Measurements from ENCODE around the gene SRBD1. TPM values are rescaled to one million over a fixed set of nuclear protein-coding genes. Genes with fewer than 3 reads are reported as not detected.

SRBD1 gene
- total RNA-seq, 2 experiments from 2014 or later: 19.4 to 20.0 TPM

DNA sequence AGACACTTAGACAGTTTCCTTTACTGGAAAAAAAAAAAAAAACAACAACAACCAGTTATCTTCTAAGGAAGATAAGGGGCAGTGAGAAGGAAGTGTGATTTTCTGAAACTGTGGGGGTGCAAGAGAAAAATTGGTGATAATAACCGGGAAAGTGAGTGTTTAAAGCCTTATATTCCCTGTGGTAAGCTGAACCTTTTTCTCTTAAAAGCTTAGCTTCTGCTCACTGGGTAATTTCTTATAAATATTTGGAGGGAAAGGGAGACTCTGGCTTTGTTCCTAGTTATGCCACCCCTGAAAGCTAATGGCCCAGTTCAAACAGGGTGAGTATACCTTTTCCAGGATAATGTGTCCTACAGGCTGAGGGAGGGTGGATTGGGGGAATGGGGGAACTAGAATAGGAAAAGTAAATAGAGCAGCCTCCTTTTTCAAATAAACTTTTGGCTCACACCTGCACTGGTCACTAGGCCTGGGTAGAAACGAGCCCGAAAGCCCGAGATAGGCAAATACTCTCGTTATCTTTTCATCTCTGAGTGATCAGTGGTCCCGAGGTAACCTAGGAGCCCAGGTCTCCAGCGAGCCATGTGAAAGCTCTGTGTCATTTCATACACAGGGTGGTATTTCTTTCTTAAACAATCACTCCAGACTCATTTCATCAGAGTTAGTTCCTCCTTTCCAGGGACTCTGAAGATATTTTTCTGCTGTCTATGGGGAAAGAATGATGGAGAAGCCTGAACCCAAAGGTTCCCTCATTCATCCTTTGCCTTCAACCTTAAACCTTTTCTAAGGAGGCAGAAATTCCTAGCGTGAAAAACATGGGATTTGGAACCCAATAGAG, 15.5 kb upstream of the SRBD1 start:
- Mint-ChIP-seq H3K27ac (no peak overlapping the region), H3K27me3 (peaks cover 37% of the 10 kb centered on the region)
- POLR2A ChIA-PET: no interaction called here

DNA sequence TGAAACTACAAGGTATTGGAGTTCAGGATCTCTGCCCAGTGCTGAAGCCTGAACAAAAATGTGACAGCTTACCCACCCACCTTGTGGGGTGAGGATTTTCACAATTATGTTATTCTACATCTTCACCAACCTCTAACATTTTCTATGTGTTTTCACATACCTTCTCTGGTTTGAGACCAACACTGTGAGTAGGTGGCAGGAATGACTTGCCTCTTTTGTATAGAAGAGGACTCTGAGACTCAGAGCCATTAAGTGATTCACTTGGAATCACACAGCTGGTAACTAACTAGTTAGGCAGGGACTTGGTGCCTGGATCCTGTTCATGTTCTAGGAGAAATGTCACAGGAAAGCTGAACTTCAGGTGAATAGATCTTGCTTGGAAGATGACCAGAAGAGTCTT, 14.8 kb upstream of the SRBD1 start:
- Mint-ChIP-seq H3K36me3 (ENCODE audit: low read depth) (no peaks in the 10 kb centered on the region), H3K27me3 (peaks cover 35% of the 10 kb centered on the region), H3K4me3 (no peak overlapping the region), H3K9me3 (no peaks in the 10 kb centered on the region), H3K4me1 (peaks cover 1% of the 10 kb centered on the region), H3K27ac (no peak overlapping the region)
- DNase-seq: no peak
- POLR2A ChIA-PET: no interaction called here
- CTCF ChIA-PET: interaction anchor here (0.6 to 1.0 kb wide), 3 partner anchors 11 to 243 kb away, joined by 3 to 4 read pairs (median 4); no protein-coding TSS in a partner anchor

More for the DNA sequence above, 15.5 kb upstream of the SRBD1 start:
- Mint-ChIP-seq H3K9me3 (no peaks in the 10 kb centered on the region), H3K4me3 (no peak overlapping the region), H3K36me3 (ENCODE audit: low read depth) (no peaks in the 10 kb centered on the region), H3K4me1 (peaks cover 1% of the 10 kb centered on the region)
- CTCF ChIA-PET: interaction anchor here (0.6 to 0.9 kb wide), 3 partner anchors 11 to 242 kb away, joined by 4 read pairs; no protein-coding TSS in a partner anchor
- no peak for DNase-seq

- POLR2A ChIA-PET: no interaction called here
- no peak for DNase-seq
- Mint-ChIP-seq H3K27ac (no peak overlapping the region), H3K36me3 (ENCODE audit: low read depth) (no peaks in the 10 kb centered on the region), H3K27me3 (peaks cover 31% of the 10 kb centered on the region), H3K4me3 (no peak overlapping the region), H3K4me1 (peaks cover 1% of the 10 kb centered on the region), H3K9me3 (no peaks in the 10 kb centered on the region)
- CTCF ChIA-PET: no interaction called here
These were observed 12.0 kb upstream of the SRBD1 start for GRCh38 chr2:45623098-45623497.

DNA sequence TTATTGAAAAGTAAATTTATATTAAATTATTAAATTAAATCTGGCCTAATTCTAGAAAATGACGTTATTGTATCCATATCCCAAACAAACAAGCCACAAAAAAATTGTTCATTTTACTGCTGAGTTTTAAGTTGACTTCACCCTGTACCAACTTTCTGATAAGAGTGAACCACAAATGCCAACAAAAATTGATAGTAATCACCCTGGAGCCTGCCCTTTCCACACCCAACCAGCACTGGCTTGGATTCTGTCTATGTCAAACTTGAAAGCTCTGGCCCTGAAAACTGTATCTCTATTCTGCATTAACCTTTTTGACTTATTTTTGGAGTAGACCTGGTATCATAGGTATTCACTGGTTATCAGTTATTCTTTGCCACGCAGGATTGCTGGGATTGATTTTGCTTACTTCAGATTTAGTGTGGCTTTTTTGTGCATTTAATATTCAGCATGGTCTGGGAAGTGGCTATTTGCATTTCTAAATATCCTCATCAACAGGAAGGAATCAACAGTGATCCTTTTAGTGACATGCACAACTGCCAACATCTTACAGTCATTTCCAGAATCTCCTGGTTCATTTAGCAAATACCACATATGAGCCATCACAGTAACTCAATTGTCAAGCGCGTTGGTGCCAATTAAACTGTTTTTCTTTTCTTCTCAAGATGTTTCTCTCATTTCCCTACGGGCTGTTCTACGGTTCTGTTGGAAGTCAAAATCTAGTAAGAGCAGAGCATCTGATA, 11.4 kb upstream of the SRBD1 start:
- ChIA-PET CTCF (no interaction called here), POLR2A (no interaction called here)
- no peaks in the 10 kb centered on the region for H3K9me3 Mint-ChIP-seq
- no peak for DNase-seq
- H3K27ac Mint-ChIP-seq: no peak overlapping the region
- no peaks in the 10 kb centered on the region for H3K36me3 Mint-ChIP-seq (ENCODE audit: low read depth)
- H3K4me3 Mint-ChIP-seq: no peak overlapping the region
- peaks cover 30% of the 10 kb centered on the region for H3K27me3 Mint-ChIP-seq
- H3K4me1 Mint-ChIP-seq: peaks cover 1% of the 10 kb centered on the region

GRCh38 chr2:45617496-45617895, 6.4 kb upstream of the SRBD1 start:
- peaks cover under 1% of the 10 kb centered on the region for H3K4me1 Mint-ChIP-seq
- no peak overlapping the region for H3K27ac Mint-ChIP-seq
- no peaks in the 10 kb centered on the region for H3K9me3 Mint-ChIP-seq
- peaks cover 17% of the 10 kb centered on the region for H3K27me3 Mint-ChIP-seq
- POLR2A ChIA-PET: no interaction called here
- no peak overlapping the region for H3K4me3 Mint-ChIP-seq
- DNase-seq: no peak
- CTCF ChIA-PET: no interaction called here
- H3K36me3 Mint-ChIP-seq (ENCODE audit: low read depth): no peaks in the 10 kb centered on the region

GRCh38 chr2:45616658-45617411, 5.8 kb upstream of the SRBD1 start:
- Mint-ChIP-seq H3K27ac (no peak overlapping the region), H3K4me3 (no peak overlapping the region), H3K4me1 (no peaks in the 10 kb centered on the region), H3K27me3 (peaks cover 14% of the 10 kb centered on the region), H3K36me3 (ENCODE audit: low read depth) (no peaks in the 10 kb centered on the region), H3K9me3 (no peaks in the 10 kb centered on the region)
- CTCF ChIA-PET: no interaction called here
- DNase-seq: no peak
- POLR2A ChIA-PET: no interaction called here

GRCh38 chr2:45614871-45615415, 3.9 kb upstream of the SRBD1 start:
- Mint-ChIP-seq H3K4me1 (peaks cover 5% of the 10 kb centered on the region), H3K4me3 (no peak overlapping the region), H3K9me3 (no peaks in the 10 kb centered on the region), H3K27ac (no peak overlapping the region), H3K27me3 (peaks cover 6% of the 10 kb centered on the region), H3K36me3 (ENCODE audit: low read depth) (no peaks in the 10 kb centered on the region)
- ChIA-PET CTCF (interaction anchor here (1.0 to 1.2 kb wide), 3 partner anchors 10 to 25 kb away, joined by 3 to 4 read pairs (median 3); no protein-coding TSS in a partner anchor), POLR2A (no interaction called here)
- DNase-seq: no peak

DNA sequence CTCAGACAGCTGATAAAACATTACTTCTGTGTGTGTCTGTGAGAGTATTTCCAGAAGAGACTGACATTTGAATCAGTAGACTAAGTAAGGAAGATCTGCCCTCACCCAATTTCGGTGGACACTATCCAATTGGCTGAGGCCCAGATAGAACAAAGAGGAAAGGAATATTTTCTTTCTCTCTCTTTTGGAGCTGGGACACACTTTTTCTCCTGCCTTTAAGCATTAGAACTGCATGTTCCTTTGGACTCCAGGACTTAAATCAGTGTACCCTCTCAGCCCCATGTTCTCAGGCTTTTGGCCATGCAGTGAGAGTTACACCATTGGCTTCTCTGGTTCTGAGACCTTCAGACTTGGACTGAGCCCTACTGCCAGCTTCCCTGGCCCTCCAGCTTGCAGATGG, 3.3 kb upstream of the SRBD1 start:
- Mint-ChIP-seq H3K27me3 (peaks cover 4% of the 10 kb centered on the region), H3K4me3 (no peak overlapping the region), H3K27ac (no peak overlapping the region), H3K4me1 (peaks cover 12% of the 10 kb centered on the region), H3K36me3 (ENCODE audit: low read depth) (no peaks in the 10 kb centered on the region), H3K9me3 (no peaks in the 10 kb centered on the region)
- POLR2A ChIA-PET: no interaction called here
- DNase-seq: no peak
- CTCF ChIA-PET: interaction anchor here (1.0 to 1.2 kb wide), 3 partner anchors 11 to 26 kb away, joined by 3 to 4 read pairs (median 3); no protein-coding TSS in a partner anchor

DNA sequence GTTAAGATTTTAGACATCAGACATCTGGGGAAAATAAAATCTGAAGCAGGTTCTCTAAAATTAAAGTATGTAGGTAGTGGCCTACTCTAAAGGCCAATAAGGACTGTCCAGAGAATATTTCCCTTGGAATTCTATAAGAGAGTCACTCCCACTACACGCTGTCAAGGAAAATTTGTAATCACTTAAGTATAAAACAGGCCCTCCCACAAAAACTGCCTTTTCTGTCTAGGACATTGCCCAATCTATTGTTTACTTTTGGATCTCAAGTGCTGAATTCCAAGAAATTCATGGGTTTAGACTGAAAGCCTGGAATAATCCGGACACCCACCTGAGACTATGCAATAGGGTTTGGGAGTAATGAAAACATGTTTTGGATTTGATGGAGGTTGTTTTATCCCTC, 1.7 kb upstream of the SRBD1 start:
- Mint-ChIP-seq H3K27ac (no peak overlapping the region), H3K4me1 (peaks cover 18% of the 10 kb centered on the region), H3K4me3 (no peak overlapping the region), H3K9me3 (no peaks in the 10 kb centered on the region), H3K27me3 (peaks cover 3% of the 10 kb centered on the region), H3K36me3 (ENCODE audit: low read depth) (no peaks in the 10 kb centered on the region)
- ChIA-PET POLR2A (no interaction called here), CTCF (no interaction called here)
- no peak for DNase-seq

- Mint-ChIP-seq H3K27me3 (peaks cover 3% of the 10 kb centered on the region), H3K27ac (no peak overlapping the region), H3K4me1 (peaks cover 20% of the 10 kb centered on the region), H3K9me3 (no peaks in the 10 kb centered on the region), H3K4me3 (no peak overlapping the region), H3K36me3 (ENCODE audit: low read depth) (no peaks in the 10 kb centered on the region)
- POLR2A ChIA-PET: no interaction called here
- no peak for DNase-seq
- CTCF ChIA-PET: no interaction called here
These were observed 1.2 kb upstream of the SRBD1 start for GRCh38 chr2:45612285-45612684.

GRCh38 chr2:45610281-45611019, 617 bp downstream of the SRBD1 start:
- Mint-ChIP-seq H3K9me3 (no peaks in the 10 kb centered on the region), H3K27me3 (no peaks in the 10 kb centered on the region), H3K4me3 (peak overlapping the region; percentile 99), H3K4me1 (peaks cover 25% of the 10 kb centered on the region), H3K27ac (peak overlapping the region; percentile 98), H3K36me3 (ENCODE audit: low read depth) (no peaks in the 10 kb centered on the region)
- CTCF ChIA-PET: interaction anchor here (0.6 to 1.5 kb wide), 6 partner anchors 13 to 623 kb away, joined by 3 to 5 read pairs (median 4); no protein-coding TSS in a partner anchor
- POLR2A ChIA-PET: no interaction called here
- DNase-seq: peak; percentile 47

DNA sequence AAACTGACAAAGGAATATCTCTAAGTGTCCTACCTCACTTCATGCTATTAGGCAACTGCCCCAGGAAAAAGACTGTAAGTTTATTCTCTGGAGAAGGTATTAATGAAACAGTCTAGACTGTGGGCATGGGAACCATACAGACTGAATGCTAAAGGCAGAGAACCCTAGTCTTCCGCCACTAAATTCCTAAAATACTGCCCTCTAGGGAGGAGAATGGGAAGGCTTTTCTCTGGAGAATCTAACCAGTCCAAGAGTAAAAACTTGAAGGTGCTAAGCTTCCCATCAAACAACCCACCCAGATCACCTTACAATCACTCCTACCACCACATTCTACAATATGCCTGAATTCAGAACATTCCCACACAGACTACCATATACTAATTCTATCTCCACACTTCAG, 3.4 kb downstream of the SRBD1 start:
- ChIA-PET POLR2A (no interaction called here), CTCF (interaction anchor here (0.6 kb wide), 2 partner anchors 10 to 362 kb away, joined by 3 to 10 read pairs; no protein-coding TSS in a partner anchor)
- H3K4me1 Mint-ChIP-seq: peaks cover 29% of the 10 kb centered on the region
- peaks cover 14% of the 10 kb centered on the region for H3K36me3 Mint-ChIP-seq (ENCODE audit: low read depth)
- H3K9me3 Mint-ChIP-seq: no peaks in the 10 kb centered on the region
- DNase-seq: no peak
- H3K27me3 Mint-ChIP-seq: no peaks in the 10 kb centered on the region
- no peak overlapping the region for H3K4me3 Mint-ChIP-seq
- H3K27ac Mint-ChIP-seq: no peak overlapping the region
